Measurements from ENCODE around the gene LDHA. TPM values are rescaled to one million over a fixed set of nuclear protein-coding genes. Genes with fewer than 3 reads are reported as not detected.
A peak's percentile ranks its signal among the peaks of the same experiment; 100 is the strongest.

Gene LDHA
- 100 to 1,000 TPM; 329 to 737 (median 474) TPM for total RNA-seq
- polyA plus RNA-seq = 1,000 to 10,000 TPM in 1 of 3 donors, 100 to 1,000 TPM in 2; 130 to 2,236 (median 296) TPM
- long read RNA-seq, donor 1, transcript LDHA-202 (5 exons, 2,169 nt) = minor isoform, 21 of 651 reads
- long read RNA-seq, donor 1, transcript LDHA-216 (4 exons, 1,345 nt) = minor isoform, 61 of 651 reads
- long read RNA-seq, donor 1, transcript LDHA-220 (7 exons, 1,288 nt) = minor isoform, 41 of 651 reads
- long read RNA-seq, donor 1, transcript LDHA-205 (8 exons, 2,416 nt) = major isoform, 417 of 651 reads
- long read RNA-seq, donor 1, partial matches to known transcripts = 79 of 651 reads
- long read RNA-seq, donor 1, other reads (novel, unspliced or antisense) = 14 of 651 reads
- long read RNA-seq, donor 2, transcript LDHA-216 (4 exons, 1,345 nt) = minor isoform, 32 of 461 reads
- long read RNA-seq, donor 2, transcript LDHA-202 (5 exons, 2,169 nt) = minor isoform, 11 of 461 reads
- long read RNA-seq, donor 2, transcript LDHA-205 (8 exons, 2,416 nt) = major isoform, 190 of 461 reads
- long read RNA-seq, donor 2, transcript LDHA-220 (7 exons, 1,288 nt) = minor isoform, 15 of 461 reads
- long read RNA-seq, donor 2, partial matches to known transcripts = 202 of 461 reads
- long read RNA-seq, donor 2, other reads (novel, unspliced or antisense) = 0 of 461 reads
- long read RNA-seq, donor 3, transcript LDHA-202 (5 exons, 2,169 nt) = minor isoform, 13 of 854 reads
- long read RNA-seq, donor 3, transcript LDHA-216 (4 exons, 1,345 nt) = minor isoform, 30 of 854 reads
- long read RNA-seq, donor 3, transcript LDHA-220 (7 exons, 1,288 nt) = minor isoform, 21 of 854 reads
- long read RNA-seq, donor 3, transcript LDHA-205 (8 exons, 2,416 nt) = major isoform, 445 of 854 reads
- long read RNA-seq, donor 3, partial matches to known transcripts = 310 of 854 reads
- long read RNA-seq, donor 3, other reads (novel, unspliced or antisense) = 19 of 854 reads
- long read RNA-seq, donor 4, transcript LDHA-220 (7 exons, 1,288 nt) = minor isoform, 9 of 1,103 reads
- long read RNA-seq, donor 4, transcript LDHA-205 (8 exons, 2,416 nt) = major isoform, 1,062 of 1,103 reads
- long read RNA-seq, donor 4, partial matches to known transcripts = 15 of 1,103 reads
- long read RNA-seq, donor 4, other reads (novel, unspliced or antisense) = 10 of 1,103 reads
- long read RNA-seq, donor 5, transcript LDHA-205 (8 exons, 2,416 nt) = major isoform, 1,378 of 1,421 reads
- long read RNA-seq, donor 5, transcript LDHA-220 (7 exons, 1,288 nt) = minor isoform, 8 of 1,421 reads
- long read RNA-seq, donor 5, partial matches to known transcripts = 15 of 1,421 reads
- long read RNA-seq, donor 5, other reads (novel, unspliced or antisense) = 12 of 1,421 reads
- long read RNA-seq, donor 6, transcript LDHA-220 (7 exons, 1,288 nt) = minor isoform, 5 of 451 reads
- long read RNA-seq, donor 6, transcript LDHA-205 (8 exons, 2,416 nt) = major isoform, 423 of 451 reads
- long read RNA-seq, donor 6, partial matches to known transcripts = 5 of 451 reads
- long read RNA-seq, donor 6, other reads (novel, unspliced or antisense) = 11 of 451 reads
- long read RNA-seq, donor 7, transcript LDHA-205 (8 exons, 2,416 nt) = major isoform, 124 of 427 reads
- long read RNA-seq, donor 7, transcript LDHA-220 (7 exons, 1,288 nt) = minor isoform, 11 of 427 reads
- long read RNA-seq, donor 7, transcript LDHA-216 (4 exons, 1,345 nt) = minor isoform, 37 of 427 reads
- long read RNA-seq, donor 7, transcript LDHA-202 (5 exons, 2,169 nt) = minor isoform, 15 of 427 reads
- long read RNA-seq, donor 7, partial matches to known transcripts = 225 of 427 reads
- long read RNA-seq, donor 7, other reads (novel, unspliced or antisense) = 0 of 427 reads
- long read RNA-seq, donor 8, transcript LDHA-202 (5 exons, 2,169 nt) = minor isoform, 45 of 735 reads
- long read RNA-seq, donor 8, transcript LDHA-205 (8 exons, 2,416 nt) = major isoform, 339 of 735 reads
- long read RNA-seq, donor 8, transcript LDHA-220 (7 exons, 1,288 nt) = minor isoform, 21 of 735 reads
- long read RNA-seq, donor 8, transcript LDHA-216 (4 exons, 1,345 nt) = minor isoform, 70 of 735 reads
- long read RNA-seq, donor 8, partial matches to known transcripts = 250 of 735 reads
- long read RNA-seq, donor 8, other reads (novel, unspliced or antisense) = 0 of 735 reads
- long read RNA-seq, donor 9, transcript LDHA-220 (7 exons, 1,288 nt) = minor isoform, 17 of 370 reads
- long read RNA-seq, donor 9, transcript LDHA-205 (8 exons, 2,416 nt) = major isoform, 183 of 370 reads
- long read RNA-seq, donor 9, transcript LDHA-216 (4 exons, 1,345 nt) = minor isoform, 21 of 370 reads
- long read RNA-seq, donor 9, partial matches to known transcripts = 142 of 370 reads
- long read RNA-seq, donor 9, other reads (novel, unspliced or antisense) = 0 of 370 reads
- long read RNA-seq, donor 10, transcript LDHA-205 (8 exons, 2,416 nt) = major isoform, 110 of 222 reads
- long read RNA-seq, donor 10, transcript LDHA-220 (7 exons, 1,288 nt) = minor isoform, 15 of 222 reads
- long read RNA-seq, donor 10, transcript LDHA-216 (4 exons, 1,345 nt) = minor isoform, 10 of 222 reads
- long read RNA-seq, donor 10, transcript LDHA-202 (5 exons, 2,169 nt) = minor isoform, 10 of 222 reads
- long read RNA-seq, donor 10, partial matches to known transcripts = 71 of 222 reads
- long read RNA-seq, donor 10, other reads (novel, unspliced or antisense) = 0 of 222 reads

- 0 to 4% (median 1%) methylated on average over 5 to 60 of the region's 60 CpGs for WGBS, 4 donors
- Histone ChIP-seq H3K36me3 (replicated peaks in 1 of 2) (peaks cover 0 to 27% of the 10 kb centered on the region in 2 donors), H3K27ac (peak within 1 kb of the TSS; percentile 86 to 99 (median 94)), H3K9me3 (replicated peaks in 1 of 3) (no peaks in the 10 kb centered on the region), H3K4me1 (replicated peaks in 1 of 2) (peaks cover 14 to 25% of the 10 kb centered on the region in 2 donors), H3K4me3 (peak within 1 kb of the TSS; percentile 64 to 86 (median 71)), H3K27me3 (no peaks in the 10 kb centered on the region)
- DNase-seq = peak; percentile 98 to 99 (median 99)
- TF ChIP-seq POLR2A (IDR thresholded peaks at IDR 0.05) (peak; percentile 100), CTCF (IDR thresholded peaks at IDR 0.05) (no peak)
- intact Hi-C loops (cut with DNase I) = loop anchor here in 1 of 2 donors (10.0 kb wide), 1 partner anchor 70 kb away; the partner anchor contains the start of genes GTF2H1 and HPS5
Observed at GRCh38 chr11:18394275-18394927, at the start of gene LDHA. Gene LDHA (plus strand): TSS chr11:18394563. CDS start chr11:18396843, 2,280 bp downstream.

GRCh38 chr11:18347471-18348125 is 46.8 kb upstream of the LDHA start:
- Histone ChIP-seq H3K27ac (no peak overlapping the region), H3K27me3 (no peaks in the 10 kb centered on the region), H3K36me3 (replicated peaks in 1 of 2) (peaks cover 0 to 63% of the 10 kb centered on the region in 2 donors), H3K9me3 (replicated peaks in 1 of 3) (no peaks in the 10 kb centered on the region), H3K4me3 (no peak overlapping the region), H3K4me1 (replicated peaks in 1 of 2) (no peaks in the 10 kb centered on the region)
- intact Hi-C loops (cut with DNase I) = no loop called here
- TF ChIP-seq POLR2A (IDR thresholded peaks at IDR 0.05) = no peak
- TF ChIP-seq CTCF (IDR thresholded peaks at IDR 0.05) = no peak
- DNase-seq = no peak
- 87 to 93% (median 88%) methylated on average over 5 of the region's 5 CpGs for WGBS, 4 donors

Data from adrenal gland (tissue), 19 donors.